Hippocampal formation (tissue), 2 donors: ENCODE results near the gene C12orf50.
"Not testable (repeated sequence)": the region's sequence is repeated elsewhere in the genome, so short reads cannot be mapped to it uniquely, and the experiment has no call there.

Experiments
- DNase-seq, 2 donors: peaks; one replicate each; lab custom pipeline; 2025; lab: John Stamatoyannopoulos, UW

Gene C12orf50

DNA sequence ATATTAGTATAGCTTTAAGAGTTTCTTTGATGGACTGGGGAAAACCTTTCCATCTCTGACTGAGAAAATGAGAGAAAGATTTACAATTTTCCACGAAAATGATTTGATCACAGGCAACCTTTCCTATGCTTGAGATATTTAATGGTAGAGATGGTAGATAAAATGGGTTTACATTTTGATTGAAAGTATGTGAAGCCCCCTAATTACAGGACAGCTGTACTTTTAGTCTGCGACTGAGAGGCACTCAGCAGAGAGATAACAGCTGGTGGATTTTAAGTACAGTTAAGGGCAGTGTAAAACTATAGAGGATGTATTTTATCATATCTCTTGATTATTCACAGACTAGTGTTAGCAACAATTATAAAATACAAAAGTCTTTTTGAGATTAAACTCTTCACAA is 40.7 kb downstream of the C12orf50 start:
- DNase-seq: no peak

DNA sequence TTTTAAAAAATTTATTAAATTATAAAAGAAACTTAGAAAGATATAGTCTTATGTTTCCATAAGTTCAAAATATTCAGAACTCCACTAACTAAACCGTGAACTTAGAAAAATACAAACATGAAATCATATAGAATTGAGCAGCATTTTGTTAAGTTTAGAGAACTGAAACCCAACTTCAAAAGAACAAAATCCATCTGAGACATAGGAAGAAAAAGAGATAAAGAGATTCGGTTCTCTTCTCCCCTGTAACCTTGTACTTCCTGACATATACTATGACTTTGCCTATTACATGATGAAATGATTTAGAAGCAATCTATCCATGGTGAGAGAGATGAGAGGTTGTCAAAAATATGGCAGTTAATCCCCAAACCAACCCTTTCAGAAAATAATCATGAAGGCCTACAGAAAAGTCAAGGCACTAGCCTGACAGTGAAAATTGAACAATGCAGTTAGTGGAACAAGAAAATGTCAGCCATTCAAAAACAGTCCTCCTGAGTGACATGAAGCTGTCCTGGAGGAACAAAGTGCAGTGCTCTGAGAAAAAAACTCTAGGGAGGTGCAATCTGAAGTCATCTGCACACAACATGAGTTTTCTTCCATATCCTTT is 44.0 kb downstream of the C12orf50 start:
- DNase-seq: no peak

DNA sequence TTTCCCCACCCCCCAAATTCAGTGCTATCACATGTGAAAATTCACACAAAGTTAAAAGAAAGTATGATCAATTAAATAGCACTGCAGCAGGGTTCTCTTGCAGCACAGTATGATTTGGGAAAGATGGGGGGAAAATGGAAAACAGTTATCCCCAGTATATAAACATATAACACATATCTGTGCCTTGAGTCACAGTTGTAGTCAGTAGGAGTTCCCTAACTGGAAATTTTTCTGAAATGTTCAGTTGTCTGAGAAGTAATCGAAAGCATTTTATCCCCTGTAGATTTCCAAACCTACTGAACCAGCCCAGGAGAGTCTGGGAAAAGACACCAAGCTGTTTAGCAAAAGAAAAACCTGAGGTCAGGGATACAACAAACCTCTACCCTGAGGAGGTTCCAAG is 47.0 kb downstream of the C12orf50 start:
- DNase-seq: no peak

DNA sequence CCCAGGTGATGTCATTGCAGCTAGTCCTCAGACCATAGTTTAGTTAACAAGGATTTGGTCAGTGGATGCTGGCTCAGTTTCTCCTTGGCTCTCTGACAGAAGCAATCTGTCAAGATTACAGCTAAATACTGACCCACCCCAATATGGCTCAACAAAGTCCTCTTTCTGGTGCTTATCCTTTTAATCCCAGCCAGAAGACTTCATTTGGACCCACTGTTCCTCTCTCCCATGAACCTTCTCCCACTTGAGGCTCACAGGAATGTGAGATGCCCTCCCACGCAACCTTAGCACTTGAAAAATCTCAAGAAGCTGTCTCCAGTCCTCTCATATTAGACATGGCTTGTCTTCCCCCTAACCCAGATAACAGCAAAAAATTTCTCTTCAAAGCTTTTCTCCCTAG is 47.7 kb downstream of the C12orf50 start:
- no peak for DNase-seq

DNA sequence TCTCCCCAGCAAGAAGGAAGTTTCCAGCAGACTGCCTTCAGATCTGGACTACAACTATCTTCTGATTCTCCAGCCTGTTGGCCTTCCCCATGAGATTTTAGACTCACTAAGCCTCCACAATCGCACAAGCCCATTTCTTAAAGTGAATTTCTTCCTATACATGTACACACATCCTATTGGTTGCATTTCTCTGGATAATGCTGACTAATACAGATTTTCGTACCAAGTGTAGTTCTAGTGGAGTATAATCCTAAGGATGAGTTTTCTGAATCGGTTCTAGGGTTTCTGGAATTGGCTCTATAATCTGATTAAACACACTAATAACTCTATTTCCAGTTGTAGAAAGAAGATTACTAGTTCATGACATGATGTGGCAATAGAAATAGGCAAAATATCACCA is 53.3 kb downstream of the C12orf50 start:
- DNase-seq: no peak

DNA sequence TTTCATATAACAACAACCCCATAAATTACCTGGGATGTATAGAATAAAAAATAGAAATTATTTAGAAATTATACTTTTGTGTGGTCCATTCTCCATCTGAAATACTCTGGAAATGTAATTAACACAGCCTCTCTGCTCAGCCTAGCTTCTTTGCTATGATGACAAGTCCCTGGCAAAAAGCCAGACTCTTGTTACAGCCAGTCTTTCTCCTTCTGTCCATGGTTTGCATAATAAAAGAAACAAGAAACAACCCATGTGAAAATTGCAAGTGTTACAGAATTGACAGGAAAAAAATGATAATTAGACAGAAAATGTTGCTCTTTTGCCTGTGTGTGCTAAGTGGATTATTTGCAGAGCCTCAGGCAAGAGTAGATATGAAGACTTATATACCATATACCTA is 61.3 kb downstream of the C12orf50 start:
- no peak for DNase-seq

DNA sequence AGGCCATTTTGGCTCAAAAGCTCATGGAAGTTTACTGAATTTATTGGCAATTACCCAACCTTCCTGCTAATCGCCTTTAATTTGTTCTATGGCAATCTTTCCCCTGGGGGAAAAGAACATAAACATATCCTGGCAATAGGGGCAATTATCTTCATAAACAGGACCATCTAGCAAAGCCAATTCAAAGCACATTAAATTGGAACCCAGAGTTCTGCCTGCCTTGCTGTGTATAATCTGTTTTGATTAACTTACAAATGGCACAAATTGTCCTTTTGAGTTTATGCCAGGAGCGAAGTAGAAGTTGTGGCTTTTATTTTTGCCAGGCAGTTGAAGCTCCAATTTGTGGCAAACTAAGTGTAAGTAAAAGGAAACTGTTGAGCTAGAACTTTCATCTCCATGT is 68.6 kb downstream of the C12orf50 start:
- DNase-seq: no peak

DNA sequence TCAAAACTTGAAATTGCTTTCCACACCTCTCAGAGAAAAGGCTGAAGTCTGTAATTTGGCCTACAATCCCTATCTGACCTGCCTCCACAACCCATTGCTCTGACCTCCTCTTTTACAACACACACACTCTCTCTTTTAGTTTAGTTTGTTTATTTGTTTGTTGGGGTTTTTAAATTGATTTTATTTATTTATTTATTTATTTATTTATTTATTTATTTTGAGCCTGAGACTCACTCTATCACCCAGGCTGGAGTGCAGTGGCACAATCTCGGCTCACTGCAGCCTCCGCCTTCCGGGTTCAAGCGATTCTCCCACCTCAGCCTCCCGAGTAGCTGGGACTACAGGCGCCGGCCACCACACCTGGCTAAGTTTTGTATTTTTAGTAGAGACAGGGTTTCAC is 75.2 kb downstream of the C12orf50 start:
- DNase-seq: not testable (repeated sequence)

DNA sequence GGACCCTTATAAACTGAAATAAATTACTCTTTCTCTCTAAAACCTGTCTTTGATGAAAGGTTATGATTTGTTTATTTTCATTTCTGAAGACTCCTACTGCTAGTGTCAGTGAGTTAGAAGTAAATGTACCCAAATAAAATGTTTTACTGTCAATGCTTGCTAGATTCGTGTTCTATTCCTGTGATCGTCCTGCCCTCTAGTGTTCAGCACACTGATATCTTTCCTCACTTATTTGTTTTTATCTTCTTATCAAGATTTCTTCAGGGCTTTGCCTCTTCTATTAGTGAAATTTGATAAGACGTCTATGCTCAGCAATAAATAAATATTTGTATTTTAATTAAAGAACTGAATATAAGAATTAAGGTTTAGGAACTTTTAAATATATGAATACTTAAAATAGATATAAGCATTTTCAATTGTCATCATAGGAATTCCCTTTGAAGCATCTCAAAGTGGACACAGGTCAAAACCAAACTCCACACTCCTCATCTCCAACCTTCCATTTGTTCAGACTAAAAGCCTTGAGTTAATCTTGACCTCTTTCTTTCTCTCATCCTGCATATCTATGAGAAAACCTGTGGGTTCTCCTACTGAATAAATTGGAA is 75.8 kb downstream of the C12orf50 start:
- peak in 1 of 2 donors; percentile 56 for DNase-seq

DNA sequence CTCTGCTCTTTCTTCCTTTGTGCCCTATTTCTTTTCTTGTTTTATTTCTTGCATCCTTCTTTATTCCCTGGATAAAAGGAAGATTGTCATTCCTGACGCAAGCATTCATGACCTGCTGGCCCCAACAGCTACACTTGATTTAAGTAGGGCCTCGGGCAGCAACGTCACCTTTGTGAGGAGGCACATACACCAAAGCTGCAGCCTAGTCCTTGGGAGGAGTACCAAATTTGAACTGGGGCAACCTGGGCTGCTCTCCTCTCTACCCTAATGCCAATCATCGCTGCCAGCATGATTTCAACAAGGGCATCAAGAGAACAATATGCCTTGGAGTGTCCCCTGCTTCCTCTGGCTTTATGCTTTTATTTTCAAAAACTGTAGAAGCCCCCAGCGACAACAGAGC is 76.4 kb downstream of the C12orf50 start:
- DNase-seq: no peak

DNA sequence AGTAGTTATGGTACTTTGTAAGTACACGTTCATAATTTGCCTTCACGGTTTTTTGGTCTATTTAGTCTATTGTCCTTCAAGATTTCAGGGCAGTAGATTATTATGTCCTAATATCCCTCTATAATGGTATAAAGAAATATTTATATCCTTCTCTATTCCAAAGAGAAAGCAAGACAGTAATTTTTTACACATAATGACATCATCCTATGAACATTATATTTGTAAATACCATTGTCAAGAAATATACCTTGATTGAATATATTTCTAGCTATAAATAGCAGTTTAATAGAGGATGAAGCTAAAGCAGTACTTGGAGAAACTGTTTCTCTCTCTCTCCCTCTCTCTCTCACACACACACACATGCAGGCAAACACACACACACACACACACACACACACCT is 77.0 kb downstream of the C12orf50 start:
- DNase-seq: no peak

DNA sequence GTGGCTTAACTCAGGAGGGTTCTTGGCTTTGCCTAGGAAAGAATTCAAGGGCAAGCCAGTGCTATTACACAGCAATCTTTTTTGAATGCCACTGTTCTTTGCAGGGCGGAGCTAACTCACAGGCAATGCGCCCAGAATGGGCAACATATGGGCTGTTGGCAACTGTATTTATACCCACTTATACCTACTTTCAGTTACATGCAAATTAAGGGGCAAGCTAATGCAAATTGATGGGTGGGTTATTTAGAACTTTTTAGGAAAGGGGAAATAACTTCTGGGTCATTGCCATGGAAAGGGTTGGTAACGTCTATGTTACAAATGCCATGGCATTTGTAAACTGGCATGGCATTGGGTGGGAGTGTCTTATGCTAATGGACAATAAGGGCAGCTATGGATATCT is 85.4 kb downstream of the C12orf50 start:
- DNase-seq: no peak

DNA sequence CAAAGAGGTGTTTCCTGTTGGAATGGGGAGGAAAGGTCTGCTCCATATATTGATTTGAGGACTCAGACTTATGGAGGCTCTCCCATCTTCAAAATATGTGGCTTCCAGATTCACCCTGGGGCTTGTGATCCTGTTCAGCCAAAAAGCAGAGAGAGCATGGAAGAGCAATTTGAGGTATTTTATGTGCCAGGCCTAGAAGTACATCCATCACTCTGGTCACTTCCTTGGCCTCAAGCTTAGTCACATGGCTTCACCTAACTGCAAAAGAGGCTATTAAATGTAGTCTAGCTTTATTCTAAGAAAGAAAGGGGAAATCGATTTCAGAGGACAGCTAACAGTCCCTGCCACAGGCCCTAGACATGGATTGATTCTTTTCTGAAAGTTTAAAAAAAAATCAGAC is 86.2 kb downstream of the C12orf50 start:
- no peak for DNase-seq

DNA sequence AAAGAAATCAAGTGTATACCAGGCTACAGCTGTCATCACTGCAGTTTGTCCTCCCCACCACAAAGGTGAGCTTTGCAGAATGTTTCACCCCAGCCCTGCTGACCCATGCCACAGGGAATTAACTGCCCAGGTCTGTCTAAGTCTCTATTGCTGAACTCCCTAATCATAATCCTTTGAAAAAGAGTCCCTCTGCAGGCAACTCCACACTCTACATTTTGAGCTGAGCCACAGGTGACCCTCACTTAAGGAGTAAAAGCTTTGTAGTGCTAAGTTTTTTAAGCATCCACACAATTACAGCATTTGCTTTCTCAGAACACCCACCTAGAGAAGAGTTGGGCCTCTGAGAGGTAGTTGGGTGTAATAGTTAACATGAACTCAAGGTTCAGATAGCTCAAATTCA is 90.0 kb downstream of the C12orf50 start:
- DNase-seq: no peak

DNA sequence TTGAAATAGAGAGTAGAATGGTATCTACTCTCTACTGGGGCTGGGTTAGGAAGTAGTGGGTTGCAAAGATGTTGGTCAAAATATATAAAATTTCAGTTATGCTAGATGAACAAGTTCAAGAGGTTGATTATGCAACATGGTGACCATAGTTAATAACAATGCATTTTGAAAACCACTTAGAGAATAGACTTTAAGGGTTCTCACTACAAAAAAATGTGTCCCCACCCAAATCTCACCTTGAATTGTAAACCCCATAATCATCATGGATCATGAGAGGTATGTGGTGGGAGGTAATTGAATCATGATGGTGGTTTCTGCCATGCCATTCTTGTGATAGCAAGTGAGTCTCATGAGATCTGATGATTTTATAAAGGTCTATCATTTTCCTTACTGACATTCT is 94.0 kb downstream of the C12orf50 start:
- DNase-seq: no peak

DNA sequence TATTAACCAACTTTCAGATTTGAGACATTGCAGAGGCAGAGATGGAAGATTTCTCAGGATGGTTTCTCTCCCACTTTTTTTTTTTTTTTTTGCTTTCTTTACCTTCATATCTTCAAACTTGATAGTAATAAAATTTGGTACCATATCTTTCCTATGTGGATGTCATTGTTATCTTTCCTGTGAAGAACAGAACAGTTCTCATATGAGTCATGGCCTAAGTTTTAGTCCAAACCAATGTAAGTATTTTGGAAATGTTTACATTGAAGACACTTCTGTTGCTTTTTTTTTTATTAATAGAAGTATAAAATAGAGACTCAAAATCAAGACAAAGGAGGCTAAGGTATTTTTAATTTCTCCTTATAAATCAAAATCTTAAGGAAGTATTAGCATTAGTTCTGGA is 95.2 kb downstream of the C12orf50 start:
- no peak for DNase-seq

DNA sequence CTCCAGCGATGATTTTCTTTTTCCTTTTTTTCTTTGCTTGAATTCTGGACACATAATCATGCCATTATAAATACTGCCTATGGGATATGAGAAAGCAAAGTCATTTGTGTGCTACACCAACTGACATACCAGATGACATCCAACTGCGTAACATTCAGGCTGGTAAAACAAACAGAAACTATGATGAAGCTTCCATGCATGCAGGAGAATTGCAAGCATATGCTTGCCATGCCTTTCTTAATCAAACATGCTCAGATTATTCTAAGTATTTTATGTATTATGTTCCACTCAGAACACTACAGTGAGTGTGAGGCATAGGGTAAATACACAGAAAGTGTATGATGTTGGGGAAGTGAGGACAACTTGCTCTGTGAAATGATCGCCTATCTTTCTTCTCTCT is 97.4 kb downstream of the C12orf50 start:
- no peak for DNase-seq

DNA sequence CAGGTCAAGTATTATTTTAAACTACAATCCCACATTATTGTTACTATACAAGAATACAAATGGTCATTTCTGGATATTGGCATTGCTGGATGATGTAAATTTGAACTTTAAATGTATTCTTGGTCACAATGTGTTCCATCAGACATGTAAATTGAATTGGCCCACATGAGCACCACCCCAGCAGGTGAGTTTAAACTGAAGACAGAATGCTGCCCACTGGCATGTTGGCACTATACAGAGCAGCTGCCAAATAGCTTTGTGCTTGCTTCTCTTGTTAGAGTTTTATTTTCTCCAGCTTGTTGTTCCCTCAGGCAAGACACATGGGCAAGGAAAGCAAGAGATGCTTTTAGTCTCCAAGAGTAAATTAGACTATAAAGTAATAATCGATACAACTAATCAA is 98.6 kb downstream of the C12orf50 start:
- no peak for DNase-seq
